Measurements from ENCODE around the gene LRBA. TPM values are rescaled to one million over a fixed set of nuclear protein-coding genes. Genes with fewer than 3 reads are reported as not detected.

Gene LRBA
- total and polyA plus RNA-seq, 4 donors, result 8.2 to 69.8 (median 32.8) TPM

GRCh38 chr4:150820409-150820808 is 194.7 kb downstream of the LRBA start:
- DNase-seq (ENCODE audit: low spot score), result no peak
- no peak overlapping the region for H3K9ac ChIP-seq (ENCODE audit: low read depth in 1 of 2, low read length in 2 of 2)
- 99% methylated on average over 1 of the region's 1 CpG for WGBS
- H3K27me3 ChIP-seq (ENCODE audit: control insufficient read depth in 4 of 4, insufficient read depth in 4 of 4, low read length in 3 of 4), result no peaks in the 10 kb centered on the region
- TF ChIP-seq FOXA1 (IDR thresholded peaks at IDR 0.05) (no peak), TAF1 (conservative IDR thresholded peaks at IDR 0.05) (no peak), EGR1 (IDR thresholded peaks at IDR 0.05; ENCODE audit: low read depth in 2 of 2) (no peak), ZBTB33 (IDR thresholded peaks at IDR 0.05) (no peak), GABPA (IDR thresholded peaks at IDR 0.05 in 1 of 2, conservative IDR thresholded peaks at IDR 0.05 in 1 of 2) (no peak), HNF4A (conservative IDR thresholded peaks at IDR 0.05) (no peak)
- TF ChIP-seq, protein P1, sequence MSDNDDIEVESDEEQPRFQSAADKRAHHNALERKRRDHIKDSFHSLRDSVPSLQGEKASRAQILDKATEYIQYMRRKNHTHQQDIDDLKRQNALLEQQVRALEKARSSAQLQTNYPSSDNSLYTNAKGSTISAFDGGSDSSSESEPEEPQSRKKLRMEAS (IDR thresholded peaks at IDR 0.05), result no peak
- H3K4me3 ChIP-seq (ENCODE audit: low read depth in 1 of 3, low read length in 3 of 3), result no peak overlapping the region
- H3K9me3 ChIP-seq (ENCODE audit: control insufficient read depth in 4 of 4, low read length in 3 of 4), result peaks cover 0 to 3% (median 0%) of the 10 kb centered on the region in 4 donors
- no peaks in the 10 kb centered on the region for H3K4me1 ChIP-seq (ENCODE audit: control insufficient read depth in 4 of 4, insufficient read depth in 4 of 4, low read length in 3 of 4)
- no peak overlapping the region for H3K27ac ChIP-seq (ENCODE audit: low read depth in 1 of 2, low read length in 2 of 2)
- peaks cover 0 to 6% (median 0%) of the 10 kb centered on the region in 4 donors for H3K36me3 ChIP-seq (ENCODE audit: control insufficient read depth in 4 of 4, insufficient read depth in 3 of 4, low read depth in 1 of 4, low read length in 3 of 4)

DNA sequence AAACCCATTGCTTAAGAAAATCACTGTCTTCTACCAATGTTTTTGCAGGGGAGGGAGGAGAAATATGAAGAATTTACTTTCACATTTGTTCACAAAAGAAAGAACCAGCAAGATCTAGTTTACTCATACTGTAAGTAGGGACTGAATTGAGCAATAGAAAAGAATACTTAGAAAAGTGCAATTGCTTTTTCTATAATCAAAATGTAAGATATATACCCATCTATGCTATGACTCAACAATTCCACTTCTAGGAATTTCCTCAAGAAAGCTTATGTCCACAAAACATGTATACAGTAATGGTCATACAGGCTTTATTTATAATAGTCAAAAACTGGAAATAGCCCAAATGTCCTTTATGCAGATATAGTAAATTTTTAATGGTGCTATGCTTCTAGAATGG is 196.4 kb downstream of the LRBA start:
- no peak for DNase-seq (ENCODE audit: low spot score)
- Histone ChIP-seq H3K27ac (ENCODE audit: low read depth in 1 of 2, low read length in 2 of 2) (no peak overlapping the region), H3K9ac (ENCODE audit: low read depth in 1 of 2, low read length in 2 of 2) (no peak overlapping the region), H3K4me1 (ENCODE audit: control insufficient read depth in 4 of 4, insufficient read depth in 4 of 4, low read length in 3 of 4) (no peaks in the 10 kb centered on the region), H3K27me3 (ENCODE audit: control insufficient read depth in 4 of 4, insufficient read depth in 4 of 4, low read length in 3 of 4) (no peaks in the 10 kb centered on the region), H3K9me3 (ENCODE audit: control insufficient read depth in 4 of 4, low read length in 3 of 4) (peaks cover 0 to 3% (median 0%) of the 10 kb centered on the region in 4 donors), H3K36me3 (ENCODE audit: control insufficient read depth in 4 of 4, insufficient read depth in 3 of 4, low read depth in 1 of 4, low read length in 3 of 4) (peaks cover 0 to 6% (median 0%) of the 10 kb centered on the region in 4 donors), H3K4me3 (ENCODE audit: low read depth in 1 of 3, low read length in 3 of 3) (no peak overlapping the region)
- TF ChIP-seq FOXA2 (IDR thresholded peaks at IDR 0.05), result no peak
- no peak for TF ChIP-seq FOXA1 (IDR thresholded peaks at IDR 0.05)
- no peak for TF ChIP-seq GABPA (IDR thresholded peaks at IDR 0.05 in 1 of 2, conservative IDR thresholded peaks at IDR 0.05 in 1 of 2)
- TF ChIP-seq, protein P2, sequence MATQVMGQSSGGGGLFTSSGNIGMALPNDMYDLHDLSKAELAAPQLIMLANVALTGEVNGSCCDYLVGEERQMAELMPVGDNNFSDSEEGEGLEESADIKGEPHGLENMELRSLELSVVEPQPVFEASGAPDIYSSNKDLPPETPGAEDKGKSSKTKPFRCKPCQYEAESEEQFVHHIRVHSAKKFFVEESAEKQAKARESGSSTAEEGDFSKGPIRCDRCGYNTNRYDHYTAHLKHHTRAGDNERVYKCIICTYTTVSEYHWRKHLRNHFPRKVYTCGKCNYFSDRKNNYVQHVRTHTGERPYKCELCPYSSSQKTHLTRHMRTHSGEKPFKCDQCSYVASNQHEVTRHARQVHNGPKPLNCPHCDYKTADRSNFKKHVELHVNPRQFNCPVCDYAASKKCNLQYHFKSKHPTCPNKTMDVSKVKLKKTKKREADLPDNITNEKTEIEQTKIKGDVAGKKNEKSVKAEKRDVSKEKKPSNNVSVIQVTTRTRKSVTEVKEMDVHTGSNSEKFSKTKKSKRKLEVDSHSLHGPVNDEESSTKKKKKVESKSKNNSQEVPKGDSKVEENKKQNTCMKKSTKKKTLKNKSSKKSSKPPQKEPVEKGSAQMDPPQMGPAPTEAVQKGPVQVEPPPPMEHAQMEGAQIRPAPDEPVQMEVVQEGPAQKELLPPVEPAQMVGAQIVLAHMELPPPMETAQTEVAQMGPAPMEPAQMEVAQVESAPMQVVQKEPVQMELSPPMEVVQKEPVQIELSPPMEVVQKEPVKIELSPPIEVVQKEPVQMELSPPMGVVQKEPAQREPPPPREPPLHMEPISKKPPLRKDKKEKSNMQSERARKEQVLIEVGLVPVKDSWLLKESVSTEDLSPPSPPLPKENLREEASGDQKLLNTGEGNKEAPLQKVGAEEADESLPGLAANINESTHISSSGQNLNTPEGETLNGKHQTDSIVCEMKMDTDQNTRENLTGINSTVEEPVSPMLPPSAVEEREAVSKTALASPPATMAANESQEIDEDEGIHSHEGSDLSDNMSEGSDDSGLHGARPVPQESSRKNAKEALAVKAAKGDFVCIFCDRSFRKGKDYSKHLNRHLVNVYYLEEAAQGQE (IDR thresholded peaks at IDR 0.05), result no peak

GRCh38 chr4:150817804-150818528 is 197.1 kb downstream of the LRBA start:
- H3K9ac ChIP-seq (ENCODE audit: low read depth in 1 of 2, low read length in 2 of 2), result no peak overlapping the region
- no peaks in the 10 kb centered on the region for H3K27me3 ChIP-seq (ENCODE audit: control insufficient read depth in 4 of 4, insufficient read depth in 4 of 4, low read length in 3 of 4)
- no peaks in the 10 kb centered on the region for H3K4me1 ChIP-seq (ENCODE audit: control insufficient read depth in 4 of 4, insufficient read depth in 4 of 4, low read length in 3 of 4)
- WGBS, result 96% methylated on average over 3 of the region's 3 CpGs
- H3K27ac ChIP-seq (ENCODE audit: low read depth in 1 of 2, low read length in 2 of 2), result no peak overlapping the region
- DNase-seq (ENCODE audit: low spot score), result no peak
- peaks cover 0 to 3% (median 0%) of the 10 kb centered on the region in 4 donors for H3K9me3 ChIP-seq (ENCODE audit: control insufficient read depth in 4 of 4, low read length in 3 of 4)
- H3K36me3 ChIP-seq (ENCODE audit: control insufficient read depth in 4 of 4, insufficient read depth in 3 of 4, low read depth in 1 of 4, low read length in 3 of 4), result peaks cover 0 to 6% (median 0%) of the 10 kb centered on the region in 4 donors
- no peak overlapping the region for H3K4me3 ChIP-seq (ENCODE audit: low read depth in 1 of 3, low read length in 3 of 3)
- TF ChIP-seq, protein P3, sequence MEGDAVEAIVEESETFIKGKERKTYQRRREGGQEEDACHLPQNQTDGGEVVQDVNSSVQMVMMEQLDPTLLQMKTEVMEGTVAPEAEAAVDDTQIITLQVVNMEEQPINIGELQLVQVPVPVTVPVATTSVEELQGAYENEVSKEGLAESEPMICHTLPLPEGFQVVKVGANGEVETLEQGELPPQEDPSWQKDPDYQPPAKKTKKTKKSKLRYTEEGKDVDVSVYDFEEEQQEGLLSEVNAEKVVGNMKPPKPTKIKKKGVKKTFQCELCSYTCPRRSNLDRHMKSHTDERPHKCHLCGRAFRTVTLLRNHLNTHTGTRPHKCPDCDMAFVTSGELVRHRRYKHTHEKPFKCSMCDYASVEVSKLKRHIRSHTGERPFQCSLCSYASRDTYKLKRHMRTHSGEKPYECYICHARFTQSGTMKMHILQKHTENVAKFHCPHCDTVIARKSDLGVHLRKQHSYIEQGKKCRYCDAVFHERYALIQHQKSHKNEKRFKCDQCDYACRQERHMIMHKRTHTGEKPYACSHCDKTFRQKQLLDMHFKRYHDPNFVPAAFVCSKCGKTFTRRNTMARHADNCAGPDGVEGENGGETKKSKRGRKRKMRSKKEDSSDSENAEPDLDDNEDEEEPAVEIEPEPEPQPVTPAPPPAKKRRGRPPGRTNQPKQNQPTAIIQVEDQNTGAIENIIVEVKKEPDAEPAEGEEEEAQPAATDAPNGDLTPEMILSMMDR (IDR thresholded peaks at IDR 0.05; ENCODE audit: low read depth, low read length, missing input control), result no peak
- TF ChIP-seq TAF1 (conservative IDR thresholded peaks at IDR 0.05), result no peak
- TF ChIP-seq EGR1 (IDR thresholded peaks at IDR 0.05; ENCODE audit: low read depth in 2 of 2), result no peak
- TF ChIP-seq HNF4G (IDR thresholded peaks at IDR 0.05), result no peak
- TF ChIP-seq, protein P2 (IDR thresholded peaks at IDR 0.05), result no peak
- TF ChIP-seq ZBTB33 (IDR thresholded peaks at IDR 0.05), result no peak

Measured in liver (tissue), 9 donors.